ENCODE data around the gene FAM13C. TPM values are rescaled to one million over a fixed set of nuclear protein-coding genes. Genes with fewer than 3 reads are reported as not detected.

FAM13C gene
- total and polyA plus RNA-seq, 9 of the 15 experiments (the other 6 are each of a cell fraction or from before 2014, with no cell fraction given) = not detected

DNA sequence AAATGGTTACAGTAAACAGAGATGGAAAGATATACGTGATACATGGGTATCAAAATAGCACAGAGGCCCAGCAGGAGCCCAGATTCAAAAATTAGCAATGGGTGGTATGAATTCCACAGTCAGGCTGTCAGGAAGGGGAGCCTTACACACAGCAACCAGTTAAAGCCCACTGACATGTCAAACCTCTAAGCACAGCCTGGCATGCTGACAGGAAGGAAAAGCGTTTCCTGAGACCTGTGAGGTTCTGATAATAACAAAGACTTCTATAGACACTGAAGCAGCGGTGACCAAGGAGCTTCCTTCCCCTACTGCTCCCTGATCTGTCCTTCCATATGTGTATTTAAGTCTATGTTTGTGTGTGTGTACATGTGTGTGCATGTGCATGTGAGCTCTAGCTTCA is 96.0 kb downstream of the FAM13C start (continued):
- TF ChIP-seq CHCHD3 (CRISPR knock-in tag; IDR thresholded peaks at IDR 0.05) (no peak), GATA2 (CRISPR knock-in tag; IDR thresholded peaks at IDR 0.05) (no peak), ZNF764 (CRISPR knock-in tag; IDR thresholded peaks at IDR 0.05; ENCODE audit: low read depth) (no peak)

DNA sequence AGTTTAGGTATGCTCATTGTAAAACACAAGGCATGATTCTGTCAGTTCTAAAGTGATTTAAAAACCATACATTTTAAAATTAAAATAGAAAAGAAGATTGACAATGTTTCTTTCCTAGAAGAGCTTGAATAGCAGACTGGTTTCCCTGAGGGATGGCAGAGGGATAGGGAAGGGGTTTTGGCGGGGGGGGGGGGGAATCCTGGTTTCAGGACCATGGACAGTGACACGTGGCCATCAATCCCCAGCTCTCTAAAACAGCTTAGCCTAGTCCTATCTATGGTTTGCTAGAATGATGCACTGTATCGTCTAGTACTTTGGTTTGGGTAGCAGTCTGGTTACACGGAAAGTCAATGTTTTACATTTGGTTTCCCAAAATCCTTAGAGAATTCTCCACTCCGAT is 97.2 kb downstream of the FAM13C start:
- H3K9me1 ChIP-seq (ENCODE audit: control insufficient read depth, insufficient read depth, low read length) = no peaks in the 10 kb centered on the region
- H3K36me3 ChIP-seq (ENCODE audit: control insufficient read depth, insufficient read depth, low read length) = no peaks in the 10 kb centered on the region
- WGBS (ENCODE audit: insufficient coverage, low coverage, missing lambda C conversion rate) = 0% methylated on average over 3 of the region's 5 CpGs
- TF ChIP-seq, protein P1, sequence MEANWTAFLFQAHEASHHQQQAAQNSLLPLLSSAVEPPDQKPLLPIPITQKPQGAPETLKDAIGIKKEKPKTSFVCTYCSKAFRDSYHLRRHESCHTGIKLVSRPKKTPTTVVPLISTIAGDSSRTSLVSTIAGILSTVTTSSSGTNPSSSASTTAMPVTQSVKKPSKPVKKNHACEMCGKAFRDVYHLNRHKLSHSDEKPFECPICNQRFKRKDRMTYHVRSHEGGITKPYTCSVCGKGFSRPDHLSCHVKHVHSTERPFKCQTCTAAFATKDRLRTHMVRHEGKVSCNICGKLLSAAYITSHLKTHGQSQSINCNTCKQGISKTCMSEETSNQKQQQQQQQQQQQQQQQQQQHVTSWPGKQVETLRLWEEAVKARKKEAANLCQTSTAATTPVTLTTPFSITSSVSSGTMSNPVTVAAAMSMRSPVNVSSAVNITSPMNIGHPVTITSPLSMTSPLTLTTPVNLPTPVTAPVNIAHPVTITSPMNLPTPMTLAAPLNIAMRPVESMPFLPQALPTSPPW (CRISPR knock-in tag; IDR thresholded peaks at IDR 0.05) = peak; percentile 56
- TF ChIP-seq, protein P2, sequence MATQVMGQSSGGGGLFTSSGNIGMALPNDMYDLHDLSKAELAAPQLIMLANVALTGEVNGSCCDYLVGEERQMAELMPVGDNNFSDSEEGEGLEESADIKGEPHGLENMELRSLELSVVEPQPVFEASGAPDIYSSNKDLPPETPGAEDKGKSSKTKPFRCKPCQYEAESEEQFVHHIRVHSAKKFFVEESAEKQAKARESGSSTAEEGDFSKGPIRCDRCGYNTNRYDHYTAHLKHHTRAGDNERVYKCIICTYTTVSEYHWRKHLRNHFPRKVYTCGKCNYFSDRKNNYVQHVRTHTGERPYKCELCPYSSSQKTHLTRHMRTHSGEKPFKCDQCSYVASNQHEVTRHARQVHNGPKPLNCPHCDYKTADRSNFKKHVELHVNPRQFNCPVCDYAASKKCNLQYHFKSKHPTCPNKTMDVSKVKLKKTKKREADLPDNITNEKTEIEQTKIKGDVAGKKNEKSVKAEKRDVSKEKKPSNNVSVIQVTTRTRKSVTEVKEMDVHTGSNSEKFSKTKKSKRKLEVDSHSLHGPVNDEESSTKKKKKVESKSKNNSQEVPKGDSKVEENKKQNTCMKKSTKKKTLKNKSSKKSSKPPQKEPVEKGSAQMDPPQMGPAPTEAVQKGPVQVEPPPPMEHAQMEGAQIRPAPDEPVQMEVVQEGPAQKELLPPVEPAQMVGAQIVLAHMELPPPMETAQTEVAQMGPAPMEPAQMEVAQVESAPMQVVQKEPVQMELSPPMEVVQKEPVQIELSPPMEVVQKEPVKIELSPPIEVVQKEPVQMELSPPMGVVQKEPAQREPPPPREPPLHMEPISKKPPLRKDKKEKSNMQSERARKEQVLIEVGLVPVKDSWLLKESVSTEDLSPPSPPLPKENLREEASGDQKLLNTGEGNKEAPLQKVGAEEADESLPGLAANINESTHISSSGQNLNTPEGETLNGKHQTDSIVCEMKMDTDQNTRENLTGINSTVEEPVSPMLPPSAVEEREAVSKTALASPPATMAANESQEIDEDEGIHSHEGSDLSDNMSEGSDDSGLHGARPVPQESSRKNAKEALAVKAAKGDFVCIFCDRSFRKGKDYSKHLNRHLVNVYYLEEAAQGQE (IDR thresholded peaks at IDR 0.05; ENCODE audit: borderline replicate concordance) = peak; percentile 76
- TF ChIP-seq, protein P2 (CRISPR knock-in tag; IDR thresholded peaks at IDR 0.05; ENCODE audit: low read depth) = 0 out of 2 replicates have a peak, but pooled peaks have one; percentile 60
- no peak for TF ChIP-seq ETV1 (tag; conservative IDR thresholded peaks at IDR 0.05; ENCODE audit: low read depth)
- TF ChIP-seq RFX7 (CRISPR knock-in tag; IDR thresholded peaks at IDR 0.05) = no peak
- TF ChIP-seq, protein P3, sequence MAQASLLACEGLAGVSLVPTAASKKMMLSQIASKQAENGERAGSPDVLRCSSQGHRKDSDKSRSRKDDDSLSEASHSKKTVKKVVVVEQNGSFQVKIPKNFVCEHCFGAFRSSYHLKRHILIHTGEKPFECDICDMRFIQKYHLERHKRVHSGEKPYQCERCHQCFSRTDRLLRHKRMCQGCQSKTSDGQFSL (CRISPR knock-in tag; IDR thresholded peaks at IDR 0.05) = no peak
- TF ChIP-seq, protein P3 (tag; IDR thresholded peaks at IDR 0.05) = peak in 1 of 2 experiments; percentile 85; a peak in 2 of 4 replicates
- no peak for TF ChIP-seq RBM39 (optimal IDR thresholded peaks at IDR 0.05; ENCODE audit: low read depth, low read length)
- TF ChIP-seq EHMT2 (IDR thresholded peaks at IDR 0.05) = peak; percentile 79; the same call in 1 of the 2 replicates
- POLR2A ChIA-PET = no interaction called here
- FAIRE-seq = no peak
- no TSS peak for BruUV-seq (replicated peaks)
- H3K79me2 ChIP-seq (ENCODE audit: control insufficient read depth, insufficient read depth, low read length) = no peaks in the 10 kb centered on the region
- H3K9ac ChIP-seq (ENCODE audit: insufficient read depth in 1 of 2, low read depth in 2 of 2, low read length in 2 of 2) = no peak overlapping the region
- peak in 3 of 4 experiments; percentile 25 to 34 (median 32) for DNase-seq (ENCODE audit: extremely low read depth in 1 of 4, low spot score in 3 of 4)
- H3K27ac ChIP-seq (ENCODE audit: extremely low read depth, low read depth, low read length) = no peak overlapping the region
- in situ Hi-C loops (cut with MboI) (no loop called here), intact Hi-C loops (cut with micrococcal nuclease) (no loop called here)
- H3K4me3 ChIP-seq = no peak overlapping the region
- CTCF ChIA-PET (ENCODE audit: low intra/inter-chr PET ratio) = no interaction called here
- no peaks in the 10 kb centered on the region; the same call in 1 of the 2 replicates for H3K9me3 ChIP-seq (replicated peaks; ENCODE audit: control insufficient read depth, insufficient read depth, low read depth, low read length)
- ATAC-seq = no peak
- no peaks in the 10 kb centered on the region for H3K27me3 ChIP-seq (ENCODE audit: control insufficient read depth in 2 of 2, insufficient read depth in 2 of 2, low read length in 2 of 2)
- no peaks in the 10 kb centered on the region for H4K20me1 ChIP-seq (replicated peaks; ENCODE audit: control insufficient read depth, insufficient read depth, low read length)
- no peak overlapping the region for H3K4me2 ChIP-seq (ENCODE audit: insufficient read depth, low read length)
- H3K4me1 ChIP-seq (replicated peaks in 1 of 2; ENCODE audit: control insufficient read depth in 2 of 2, insufficient read depth in 2 of 2, low read length in 2 of 2) = no peaks in the 10 kb centered on the region
- H2AFZ ChIP-seq (ENCODE audit: low read depth, low read length) = no peak overlapping the region
